ENCODE data around the gene NAV2.

The NAV2 gene

DNA sequence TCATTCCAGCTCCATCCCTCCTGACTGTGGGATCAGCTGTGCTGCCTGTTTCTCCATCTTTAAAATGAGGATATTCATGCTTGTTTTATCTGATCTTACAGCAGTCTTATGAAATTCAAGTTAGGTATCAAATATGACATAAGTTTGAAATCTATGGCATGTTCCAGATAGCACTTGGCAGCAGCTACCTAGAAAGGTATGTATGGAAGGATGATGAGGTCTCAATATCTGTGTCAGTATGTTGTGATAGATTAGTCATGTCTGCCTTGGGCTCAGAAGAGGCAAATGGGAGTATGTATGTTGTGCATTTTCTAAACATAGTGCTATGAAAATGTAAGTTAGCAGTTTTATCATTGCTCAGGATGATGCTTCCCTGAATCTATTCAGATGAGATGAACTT lies 122.1 kb downstream of the NAV2 start:
- Mint-ChIP-seq H3K9me3 (no peaks in the 10 kb centered on the region), H3K36me3 (ENCODE audit: low read depth) (no peaks in the 10 kb centered on the region), H3K4me1 (no peaks in the 10 kb centered on the region), H3K27ac (no peak overlapping the region), H3K27me3 (peaks cover 3% of the 10 kb centered on the region), H3K4me3 (no peak overlapping the region)
- DNase-seq (no peak), ATAC-seq (no peak)

DNA sequence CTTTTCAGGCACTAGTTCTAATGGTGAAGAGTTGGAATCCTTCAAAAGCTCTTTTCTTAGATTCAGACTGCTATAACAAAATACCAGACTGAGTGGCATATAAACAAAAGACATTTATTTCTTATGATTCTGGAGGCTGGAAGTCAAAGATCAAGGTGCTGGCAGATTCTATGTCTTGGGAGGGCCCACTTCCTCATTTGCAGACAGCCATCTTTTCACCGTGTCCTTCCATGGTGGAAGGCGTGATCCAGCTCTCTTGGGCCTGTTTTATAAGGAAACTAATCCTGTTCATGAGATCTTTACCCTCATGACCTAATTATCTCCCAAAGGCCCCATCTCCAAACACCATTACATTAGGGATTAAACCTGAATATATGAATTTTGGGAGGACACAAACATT lies 124.0 kb downstream of the NAV2 start:
- H3K4me1 Mint-ChIP-seq = no peaks in the 10 kb centered on the region
- DNase-seq (no peak), ATAC-seq (no peak)
- H3K4me3 Mint-ChIP-seq = no peak overlapping the region
- H3K27ac Mint-ChIP-seq = no peak overlapping the region
- H3K9me3 Mint-ChIP-seq = no peaks in the 10 kb centered on the region
- no peaks in the 10 kb centered on the region for H3K36me3 Mint-ChIP-seq (ENCODE audit: low read depth)
- H3K27me3 Mint-ChIP-seq = peaks cover 3% of the 10 kb centered on the region

DNA sequence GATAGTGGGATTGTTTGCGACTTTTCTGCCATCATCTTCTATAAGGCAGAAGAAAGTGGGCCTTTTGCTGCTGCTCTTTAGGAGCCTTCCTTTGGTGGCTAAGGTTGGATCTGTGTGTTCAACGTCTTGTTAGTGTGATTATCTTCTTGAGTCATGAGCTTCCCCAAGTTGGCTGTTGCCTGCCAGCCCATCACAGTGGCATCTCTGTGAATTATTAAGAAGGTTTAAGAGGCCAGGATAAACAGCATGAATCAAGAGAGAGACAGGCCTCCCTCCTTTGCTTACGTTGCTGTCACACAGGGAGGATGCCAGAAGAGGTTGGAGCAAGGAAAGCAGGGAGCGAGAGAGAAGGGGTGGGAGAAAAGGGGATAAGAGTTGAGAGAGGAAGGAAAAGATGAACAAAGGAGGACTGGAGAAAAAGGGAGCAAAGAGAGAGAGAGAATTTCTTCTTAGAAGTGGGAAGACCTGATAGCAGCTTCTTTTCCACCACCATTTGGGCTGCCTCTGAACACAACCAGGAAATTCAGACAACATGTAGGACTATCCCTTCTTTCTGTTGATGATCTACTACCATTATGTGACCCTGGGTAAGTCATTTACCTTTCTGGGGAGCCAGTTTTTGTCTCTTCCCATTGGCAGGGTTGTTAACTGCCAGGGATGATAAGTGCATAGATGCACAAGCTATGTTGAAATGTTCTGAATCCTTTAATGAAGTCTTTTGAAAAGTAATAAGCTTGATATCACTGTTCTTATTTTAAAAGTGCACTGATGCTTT lies 126.5 kb downstream of the NAV2 start:
- no peaks in the 10 kb centered on the region for H3K9me3 Mint-ChIP-seq
- no peak for ATAC-seq
- H3K4me3 Mint-ChIP-seq = no peak overlapping the region
- H3K27ac Mint-ChIP-seq = no peak overlapping the region
- H3K4me1 Mint-ChIP-seq = no peaks in the 10 kb centered on the region
- H3K27me3 Mint-ChIP-seq = peaks cover 3% of the 10 kb centered on the region
- DNase-seq = no peak
- H3K36me3 Mint-ChIP-seq (ENCODE audit: low read depth) = no peaks in the 10 kb centered on the region

DNA sequence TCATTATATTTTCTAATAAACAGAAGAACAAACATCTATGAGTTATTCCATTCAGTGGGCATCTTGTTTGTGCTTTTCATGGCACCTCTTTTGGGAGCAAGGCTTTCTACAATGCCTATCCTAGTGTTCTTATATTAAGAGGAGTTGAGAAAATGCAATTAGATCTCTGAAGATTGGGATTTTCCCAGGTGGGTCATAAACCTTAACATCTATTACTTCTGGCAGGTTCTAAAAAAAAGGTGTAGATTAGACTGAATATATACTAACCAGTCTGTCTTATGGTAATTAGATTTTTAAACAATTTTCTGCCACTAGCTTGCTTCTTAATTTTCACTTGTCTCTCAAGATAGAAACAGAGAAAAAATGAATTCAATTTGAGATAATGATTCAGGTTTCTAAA lies 128.3 kb downstream of the NAV2 start:
- no peak for DNase-seq
- H3K36me3 Mint-ChIP-seq (ENCODE audit: low read depth) = no peaks in the 10 kb centered on the region
- H3K27ac Mint-ChIP-seq = no peak overlapping the region
- H3K9me3 Mint-ChIP-seq = no peaks in the 10 kb centered on the region
- no peaks in the 10 kb centered on the region for H3K4me1 Mint-ChIP-seq
- no peak for ATAC-seq
- H3K27me3 Mint-ChIP-seq = peaks cover 3% of the 10 kb centered on the region
- H3K4me3 Mint-ChIP-seq = no peak overlapping the region

DNA sequence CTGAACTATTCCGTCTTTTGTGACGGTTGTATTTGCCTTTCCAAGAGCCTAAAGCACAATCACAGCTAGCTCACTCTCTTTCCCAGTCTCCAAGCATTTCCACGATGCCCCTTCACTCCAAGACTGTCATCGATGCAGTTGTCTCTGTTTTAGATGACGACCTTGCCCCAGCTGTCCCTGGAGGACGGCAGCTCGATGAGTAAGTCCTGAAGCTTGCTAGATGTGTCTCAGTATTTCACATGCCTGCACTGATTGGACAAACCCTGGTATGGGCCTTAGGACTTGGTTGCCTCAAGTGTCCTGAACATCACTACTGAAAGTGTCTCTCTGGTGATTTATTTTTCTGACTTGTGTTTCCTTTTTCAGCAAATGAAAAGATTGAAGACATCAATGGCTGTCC lies 129.9 kb downstream of the NAV2 start:
- H3K4me3 Mint-ChIP-seq = no peak overlapping the region
- no peaks in the 10 kb centered on the region for H3K4me1 Mint-ChIP-seq
- H3K36me3 Mint-ChIP-seq (ENCODE audit: low read depth) = no peaks in the 10 kb centered on the region
- DNase-seq = no peak
- no peaks in the 10 kb centered on the region for H3K9me3 Mint-ChIP-seq
- no peak for ATAC-seq
- H3K27me3 Mint-ChIP-seq = peaks cover 3% of the 10 kb centered on the region
- H3K27ac Mint-ChIP-seq = no peak overlapping the region

DNA sequence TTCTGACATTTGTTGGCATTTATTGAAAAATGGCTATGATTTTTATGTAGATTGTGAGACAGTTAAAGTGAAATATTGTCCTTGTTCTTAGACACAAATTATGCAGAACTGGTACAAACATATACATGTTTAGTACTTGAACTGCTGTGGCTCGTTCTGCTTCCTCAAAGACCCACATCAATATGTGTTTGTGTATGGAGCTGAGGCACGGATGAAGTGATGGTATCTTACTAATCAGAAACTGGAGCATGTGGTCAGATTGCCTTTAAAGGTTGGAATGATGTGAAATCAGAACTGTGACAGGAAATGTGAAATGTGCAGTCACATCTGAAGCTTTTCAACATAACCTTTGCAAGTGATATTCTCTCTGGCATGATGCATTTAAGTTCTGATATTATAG lies 130.4 kb downstream of the NAV2 start:
- DNase-seq (no peak), ATAC-seq (no peak)
- Mint-ChIP-seq H3K4me1 (no peaks in the 10 kb centered on the region), H3K4me3 (no peak overlapping the region), H3K9me3 (no peaks in the 10 kb centered on the region), H3K27ac (no peak overlapping the region), H3K36me3 (ENCODE audit: low read depth) (no peaks in the 10 kb centered on the region), H3K27me3 (peaks cover 3% of the 10 kb centered on the region)

DNA sequence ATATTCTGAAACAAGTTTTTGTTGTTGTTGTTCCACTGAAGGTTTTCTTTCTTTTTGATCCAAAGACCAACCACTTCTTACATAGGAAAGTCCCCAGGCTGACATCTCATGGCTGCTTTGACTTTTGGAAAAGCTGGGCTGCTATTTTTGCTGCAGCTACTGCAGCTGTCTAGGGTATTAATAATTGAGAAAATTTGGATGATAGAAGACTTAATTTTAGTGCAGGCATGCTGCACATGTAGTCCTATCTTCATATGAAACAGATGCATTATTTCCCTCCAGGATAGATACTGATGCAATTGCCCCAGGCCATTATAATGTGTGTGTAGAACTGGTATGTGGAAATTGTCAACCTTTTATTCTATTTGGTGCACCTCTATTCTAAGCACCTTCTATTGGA lies 131.4 kb downstream of the NAV2 start:
- Mint-ChIP-seq H3K4me1 (no peaks in the 10 kb centered on the region), H3K36me3 (ENCODE audit: low read depth) (no peaks in the 10 kb centered on the region), H3K27me3 (peaks cover 2% of the 10 kb centered on the region), H3K27ac (no peak overlapping the region), H3K4me3 (no peak overlapping the region), H3K9me3 (no peaks in the 10 kb centered on the region)
- no peak for DNase-seq
- ATAC-seq = no peak

DNA sequence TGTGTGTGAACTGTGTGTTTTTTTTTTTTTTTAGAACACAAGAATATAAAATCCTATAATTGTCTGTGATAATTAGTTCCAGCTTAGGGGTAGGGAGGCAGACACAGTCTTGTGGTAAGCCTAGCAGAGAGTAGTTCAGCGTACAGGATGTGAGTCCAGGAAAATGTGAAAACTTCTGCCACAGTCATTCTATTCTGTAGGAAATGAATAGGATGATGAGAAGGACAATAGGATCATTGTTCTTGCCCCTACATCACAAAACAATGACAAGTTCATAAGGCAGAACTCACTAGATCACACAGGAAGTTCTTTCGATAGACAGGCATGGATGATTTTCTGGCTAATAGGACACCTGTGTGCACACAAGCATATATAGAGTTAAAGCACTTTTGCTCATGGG lies 132.2 kb downstream of the NAV2 start:
- no peak for ATAC-seq
- H3K4me1 Mint-ChIP-seq = no peaks in the 10 kb centered on the region
- H3K27me3 Mint-ChIP-seq = no peaks in the 10 kb centered on the region
- H3K27ac Mint-ChIP-seq = no peak overlapping the region
- DNase-seq = no peak
- H3K9me3 Mint-ChIP-seq = no peaks in the 10 kb centered on the region
- H3K36me3 Mint-ChIP-seq (ENCODE audit: low read depth) = no peaks in the 10 kb centered on the region
- no peak overlapping the region for H3K4me3 Mint-ChIP-seq

DNA sequence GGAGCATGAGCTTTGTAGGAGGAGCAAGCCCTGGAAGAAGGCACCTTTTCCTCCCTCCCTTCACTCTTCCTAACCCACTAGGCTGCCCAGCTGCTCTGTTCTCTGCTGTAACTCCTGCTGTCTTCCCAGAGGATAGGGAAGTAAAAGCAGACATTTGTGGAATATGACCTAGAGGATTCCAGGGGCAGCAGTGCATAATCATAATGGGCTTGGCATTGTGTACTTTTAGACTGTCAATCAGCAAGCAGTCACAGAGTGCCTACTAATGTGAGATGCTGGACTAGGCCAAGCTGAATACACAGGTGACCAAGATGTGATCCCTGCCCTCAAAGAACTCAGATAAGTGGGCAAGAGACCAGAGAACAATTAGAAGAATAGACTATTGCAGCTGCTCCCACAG lies 133.0 kb downstream of the NAV2 start:
- DNase-seq = no peak
- Mint-ChIP-seq H3K27me3 (no peaks in the 10 kb centered on the region), H3K9me3 (no peaks in the 10 kb centered on the region), H3K4me3 (no peak overlapping the region), H3K4me1 (no peaks in the 10 kb centered on the region), H3K36me3 (ENCODE audit: low read depth) (no peaks in the 10 kb centered on the region), H3K27ac (no peak overlapping the region)
- no peak for ATAC-seq

DNA sequence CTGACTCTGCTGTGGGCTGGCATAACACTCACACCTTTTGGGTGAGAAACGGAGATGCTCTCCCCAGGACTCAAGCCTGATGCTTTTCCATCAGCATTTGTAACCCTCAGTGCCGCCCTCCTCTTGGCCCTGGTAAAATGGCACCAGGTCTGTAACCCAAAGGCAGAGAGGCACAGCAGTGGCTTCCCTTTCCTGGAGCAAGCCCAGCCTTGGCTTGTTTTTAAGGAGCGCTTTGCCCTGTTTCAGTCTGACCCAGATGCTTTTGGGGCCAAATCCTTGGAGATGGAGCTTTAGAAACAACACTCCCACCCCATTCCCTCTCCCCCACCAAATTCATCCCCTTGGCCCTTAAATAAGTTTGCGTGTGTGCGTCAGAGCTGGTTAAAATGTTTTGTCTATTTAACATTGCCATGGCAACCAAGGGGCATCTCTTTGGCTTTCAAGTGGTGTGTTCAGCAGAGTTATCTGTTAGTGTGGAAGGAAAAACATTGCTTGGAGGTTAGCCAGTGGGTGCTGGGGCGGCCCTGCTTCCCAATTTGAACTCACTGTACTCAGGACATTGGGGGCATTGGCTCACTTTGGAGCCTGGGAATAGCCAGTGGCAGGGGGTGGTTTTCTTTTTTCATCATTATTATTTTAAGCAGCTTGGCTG lies 134.1 kb downstream of the NAV2 start:
- ATAC-seq (no peak), DNase-seq (no peak)
- H3K9me3 Mint-ChIP-seq = no peaks in the 10 kb centered on the region
- H3K36me3 Mint-ChIP-seq (ENCODE audit: low read depth) = no peaks in the 10 kb centered on the region
- H3K4me3 Mint-ChIP-seq = no peak overlapping the region
- no peaks in the 10 kb centered on the region for H3K27me3 Mint-ChIP-seq
- no peak overlapping the region for H3K27ac Mint-ChIP-seq
- H3K4me1 Mint-ChIP-seq = no peaks in the 10 kb centered on the region

DNA sequence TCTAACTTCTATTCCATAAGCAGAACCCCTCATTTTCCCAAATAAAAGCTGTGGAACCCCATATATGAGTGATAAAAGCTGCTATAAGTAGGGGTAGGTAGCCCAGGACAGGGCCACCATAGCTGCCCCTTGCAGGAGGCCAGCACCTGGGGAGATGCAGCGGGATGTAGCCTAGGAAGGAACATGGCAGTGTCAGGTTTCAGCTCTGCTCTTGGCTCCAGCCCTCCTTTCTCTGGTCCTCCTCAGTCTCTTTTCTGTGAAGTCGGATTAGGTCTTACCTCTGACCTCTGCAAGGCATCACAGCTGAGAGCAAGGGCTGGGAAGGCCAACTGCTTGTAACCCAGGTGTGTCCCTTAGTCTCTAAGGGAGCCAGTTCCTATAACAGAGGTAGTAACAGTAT lies 135.6 kb downstream of the NAV2 start:
- no peaks in the 10 kb centered on the region for H3K9me3 Mint-ChIP-seq
- no peak overlapping the region for H3K4me3 Mint-ChIP-seq
- no peaks in the 10 kb centered on the region for H3K36me3 Mint-ChIP-seq (ENCODE audit: low read depth)
- H3K27ac Mint-ChIP-seq = no peak overlapping the region
- H3K4me1 Mint-ChIP-seq = no peaks in the 10 kb centered on the region
- ATAC-seq (no peak), DNase-seq (no peak)
- H3K27me3 Mint-ChIP-seq = no peaks in the 10 kb centered on the region

DNA sequence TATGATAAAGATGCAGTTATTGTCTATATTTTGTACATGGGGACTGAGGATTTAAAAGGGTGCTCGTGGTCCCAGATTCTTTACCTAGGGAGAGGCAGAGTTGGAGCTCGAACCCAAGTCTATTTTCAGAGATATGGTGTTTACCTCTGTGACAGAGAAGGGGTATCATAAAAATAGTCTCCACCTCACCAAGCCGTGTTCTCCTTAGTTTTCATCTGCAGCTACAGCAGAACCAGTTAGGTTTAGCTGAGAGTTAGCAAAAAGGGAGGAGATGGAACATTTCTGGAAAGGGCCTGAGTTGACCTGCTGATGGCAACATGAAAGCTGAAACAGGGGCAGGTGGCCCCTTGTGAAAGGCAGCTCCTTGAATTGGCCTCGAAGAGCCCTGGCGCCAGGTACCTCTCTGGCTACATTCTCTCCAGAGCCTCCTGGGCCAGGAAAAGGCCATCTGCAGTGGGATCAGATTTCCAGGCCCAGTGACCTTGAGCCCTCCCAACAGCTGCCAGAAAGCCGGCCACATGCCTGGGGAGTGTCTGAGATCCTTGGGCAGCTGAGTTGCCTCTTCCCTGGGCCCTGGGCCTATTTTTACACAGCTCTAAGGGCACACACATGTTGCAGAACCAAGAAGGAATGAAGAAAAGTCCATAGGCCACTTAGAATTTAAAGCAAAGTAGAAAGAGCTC lies 136.6 kb downstream of the NAV2 start:
- Mint-ChIP-seq H3K9me3 (no peaks in the 10 kb centered on the region), H3K4me1 (no peaks in the 10 kb centered on the region), H3K27me3 (no peaks in the 10 kb centered on the region), H3K27ac (no peak overlapping the region), H3K4me3 (no peak overlapping the region), H3K36me3 (ENCODE audit: low read depth) (no peaks in the 10 kb centered on the region)
- DNase-seq (no peak), ATAC-seq (no peak)

DNA sequence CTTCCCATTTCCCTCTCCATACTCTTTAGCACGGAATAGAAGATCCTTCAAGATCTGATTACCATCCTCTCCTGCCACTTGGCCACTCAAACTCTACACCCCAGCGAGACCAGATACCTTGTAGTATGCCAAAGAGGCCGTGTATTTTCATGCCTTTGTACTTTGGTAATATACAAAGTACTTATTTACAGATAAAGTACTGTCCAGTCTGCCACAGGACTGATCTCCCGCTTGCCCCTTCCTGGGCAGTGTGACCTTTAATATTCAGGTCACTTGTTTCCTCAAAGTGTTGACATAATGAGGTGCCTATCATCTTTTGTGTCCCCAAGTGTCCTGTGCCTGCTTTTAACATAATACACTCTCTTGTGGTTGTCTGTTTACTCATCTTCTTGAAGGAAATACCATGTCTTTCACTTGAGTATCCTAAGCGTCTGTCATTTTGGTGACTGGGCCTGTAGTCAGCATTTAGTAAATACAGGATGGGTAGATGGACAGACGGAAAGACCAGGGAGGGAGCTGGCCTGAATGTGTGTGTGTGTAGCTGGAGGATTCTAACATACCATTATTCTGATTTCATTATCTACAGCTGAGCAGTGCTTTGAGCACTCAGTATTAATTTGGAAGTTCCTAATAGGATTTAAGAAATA lies 137.4 kb downstream of the NAV2 start:
- Mint-ChIP-seq H3K4me3 (no peak overlapping the region), H3K4me1 (no peaks in the 10 kb centered on the region), H3K27me3 (no peaks in the 10 kb centered on the region), H3K36me3 (ENCODE audit: low read depth) (no peaks in the 10 kb centered on the region), H3K27ac (no peak overlapping the region), H3K9me3 (no peaks in the 10 kb centered on the region)
- ATAC-seq (no peak), DNase-seq (no peak)

DNA sequence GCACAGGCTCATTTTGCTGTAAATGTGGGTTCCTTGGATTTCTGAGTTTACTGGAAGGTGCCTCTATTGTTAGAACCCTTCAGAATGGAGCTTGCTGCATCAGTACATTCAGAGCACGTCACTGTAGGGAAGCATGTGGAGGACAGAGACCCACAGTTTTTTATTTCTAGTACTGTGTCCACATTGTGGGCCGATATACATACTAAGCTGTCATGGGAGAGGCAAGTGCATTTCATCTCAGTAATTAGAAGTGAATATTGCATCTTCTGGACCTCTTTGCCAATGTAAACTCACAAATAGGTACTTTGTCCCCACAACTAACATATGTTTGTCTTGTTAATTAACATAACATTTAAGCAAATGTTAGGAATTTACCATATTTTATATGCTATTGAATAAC lies 139.7 kb downstream of the NAV2 start:
- Mint-ChIP-seq H3K27ac (no peak overlapping the region), H3K4me3 (no peak overlapping the region), H3K9me3 (no peaks in the 10 kb centered on the region), H3K36me3 (ENCODE audit: low read depth) (no peaks in the 10 kb centered on the region), H3K27me3 (peaks cover 2% of the 10 kb centered on the region), H3K4me1 (no peaks in the 10 kb centered on the region)
- DNase-seq (no peak), ATAC-seq (no peak)

DNA sequence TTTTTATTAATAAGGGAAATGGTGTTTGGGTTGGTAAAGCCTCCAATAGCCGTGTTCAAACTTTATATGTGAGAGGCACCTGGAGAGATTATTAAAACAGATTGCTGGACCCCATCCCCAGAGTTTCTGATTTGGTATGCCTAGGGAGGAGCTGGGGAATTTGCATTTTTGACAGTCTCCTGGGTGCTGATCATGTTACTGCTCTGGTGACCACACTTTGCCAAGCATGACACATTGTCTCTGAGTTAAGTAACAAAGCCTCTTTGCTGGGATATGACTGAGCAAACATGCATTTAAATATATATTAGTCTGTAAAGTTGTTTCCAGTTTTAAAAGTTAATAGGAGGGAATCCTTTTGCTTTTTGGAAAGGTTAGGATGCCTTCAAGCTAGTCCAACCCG lies 140.4 kb downstream of the NAV2 start:
- Mint-ChIP-seq H3K4me1 (no peaks in the 10 kb centered on the region), H3K36me3 (ENCODE audit: low read depth) (no peaks in the 10 kb centered on the region), H3K9me3 (no peaks in the 10 kb centered on the region), H3K4me3 (no peak overlapping the region), H3K27me3 (peaks cover 4% of the 10 kb centered on the region), H3K27ac (no peak overlapping the region)
- ATAC-seq (no peak), DNase-seq (no peak)

Measured in activated naive CD8-positive, alpha-beta T cell treated with anti-CD3 and anti-CD28 coated beads, Interleukin-2, amount 50 U/mL, for 24 hours (primary cell).